ENCODE measurements around the gene FTH1. TPM values are rescaled to one million over a fixed set of nuclear protein-coding genes. Genes with fewer than 3 reads are reported as not detected.

Gene FTH1
- polyA plus RNA-seq, 1 donor from 2014 or later, result 597 TPM

GRCh38 chr11:61917334-61918109 lies 49.9 kb downstream of the FTH1 start, which contains the start of gene RAB3IL1:
Gene RAB3IL1 (minus strand): TSS chr11:61917566. CDS start chr11:61917367, 199 bp downstream.
- Histone ChIP-seq H3K27me3 (ENCODE audit: insufficient read depth, low read depth, low read length) (peaks cover 28% of the 10 kb centered on the region), H3F3A (ENCODE audit: insufficient read depth, low read length, poor library complexity, severe bottlenecking) (no peaks in the 10 kb centered on the region), H3K9ac (ENCODE audit: low read length) (peak within 1 kb of the TSS; percentile 59), H3K79me2 (replicated peaks; ENCODE audit: insufficient read depth, low read length) (no peaks in the 10 kb centered on the region), H3K27ac (ENCODE audit: low read length) (no peak within 1 kb of the TSS), H3K9me3 (ENCODE audit: low read length) (no peaks in the 10 kb centered on the region), H3K36me3 (ENCODE audit: insufficient read depth, low read length) (no peaks in the 10 kb centered on the region), H3K4me3 (ENCODE audit: low read length) (peak within 1 kb of the TSS; percentile 69), H3K4me2 (ENCODE audit: low read length) (no peak within 1 kb of the TSS), H4K20me1 (ENCODE audit: insufficient read depth) (no peaks in the 10 kb centered on the region), H3K9me2 (ENCODE audit: insufficient read depth, low read length) (no peaks in the 10 kb centered on the region), H2AFZ (ENCODE audit: low read depth, low read length) (no peak within 1 kb of the TSS)
- peak; percentile 26 for TF ChIP-seq POLR2AphosphoS5 (IDR thresholded peaks at IDR 0.05)
- TF ChIP-seq MXI1 (conservative IDR thresholded peaks at IDR 0.05; ENCODE audit: poor library complexity, severe bottlenecking), result peak; percentile 79
- TF ChIP-seq CTCF (IDR thresholded peaks at IDR 0.05; ENCODE audit: poor library complexity, severe bottlenecking), result no peak
- peak; percentile 18 for TF ChIP-seq EP300 (conservative IDR thresholded peaks at IDR 0.05; ENCODE audit: poor library complexity, severe bottlenecking)
- TF ChIP-seq RAD21 (conservative IDR thresholded peaks at IDR 0.05), result no peak

- Histone ChIP-seq H3K4me3 (ENCODE audit: low read length) (peak overlapping the region; percentile 69), H3K27me3 (ENCODE audit: insufficient read depth, low read depth, low read length) (peaks cover 28% of the 10 kb centered on the region), H3K36me3 (ENCODE audit: insufficient read depth, low read length) (no peaks in the 10 kb centered on the region), H3K9me2 (ENCODE audit: insufficient read depth, low read length) (no peaks in the 10 kb centered on the region), H3K27ac (ENCODE audit: low read length) (no peak overlapping the region), H2AFZ (ENCODE audit: low read depth, low read length) (no peak overlapping the region), H4K20me1 (ENCODE audit: insufficient read depth) (no peaks in the 10 kb centered on the region), H3K9ac (ENCODE audit: low read length) (peak overlapping the region; percentile 59), H3F3A (ENCODE audit: insufficient read depth, low read length, poor library complexity, severe bottlenecking) (no peaks in the 10 kb centered on the region), H3K79me2 (replicated peaks; ENCODE audit: insufficient read depth, low read length) (no peaks in the 10 kb centered on the region), H3K4me2 (ENCODE audit: low read length) (no peak overlapping the region), H3K9me3 (ENCODE audit: low read length) (no peaks in the 10 kb centered on the region)
- TF ChIP-seq CTCF (IDR thresholded peaks at IDR 0.05; ENCODE audit: poor library complexity, severe bottlenecking) (no peak), RAD21 (conservative IDR thresholded peaks at IDR 0.05) (no peak), SMC3 (conservative IDR thresholded peaks at IDR 0.05; ENCODE audit: poor library complexity) (no peak), TAF1 (IDR thresholded peaks at IDR 0.05; ENCODE audit: low read depth) (no peak), MXI1 (conservative IDR thresholded peaks at IDR 0.05; ENCODE audit: poor library complexity, severe bottlenecking) (no peak), EZH2 (IDR thresholded peaks at IDR 0.05; ENCODE audit: borderline replicate concordance, insufficient read depth, low read length, poor library complexity, severe bottlenecking) (no peak), EP300 (conservative IDR thresholded peaks at IDR 0.05; ENCODE audit: poor library complexity, severe bottlenecking) (no peak), REST (IDR thresholded peaks at IDR 0.05; ENCODE audit: borderline replicate concordance) (no peak), POLR2AphosphoS5 (IDR thresholded peaks at IDR 0.05) (no peak)
Measured at GRCh38 chr11:61916737-61917333, 50.6 kb downstream of the FTH1 start.
